Fibroblast of mammary gland (primary cell): Measurements from ENCODE around the gene ELK1.

Experiments used
- DNase-seq: peaks from one replicate; pipeline ENCODE4 v3.0.0-alpha.2; 2010; ENCODE audit warnings: low read depth
- H3K4me3 ChIP-seq: 2 replicates; pipeline ENCODE4 v1.5.1; 2011; ENCODE audit warnings: low read depth, mild to moderate bottlenecking, low read length, moderate library complexity; ENCODE audit not compliant: control insufficient read depth
- CTCF ChIP-seq: conservative IDR thresholded peaks from 2 replicates; pipeline ENCODE4 v1.5.1; 2011; ENCODE audit warnings: low read depth, low read length, inconsistent platforms; ENCODE audit not compliant: control insufficient read depth, insufficient read depth

The ELK1 gene

GRCh38 chrX:47621851-47622250, 28.5 kb downstream of the ELK1 start:
- DNase-seq = no peak
- no peak overlapping the region for H3K4me3 ChIP-seq
- TF ChIP-seq CTCF = no peak

- no peak for TF ChIP-seq CTCF
- no peak overlapping the region for H3K4me3 ChIP-seq
- DNase-seq = no peak
Measured at GRCh38 chrX:47620303-47620685, 30.1 kb downstream of the ELK1 start.

GRCh38 chrX:47619486-47620302, 30.7 kb downstream of the ELK1 start, which contains the start of gene SYN1:
TSS of gene SYN1 (minus strand) at chrX:47619857. CDS start at chrX:47619728, 129 bp downstream.
- H3K4me3 ChIP-seq = peak within 1 kb of the TSS; percentile 28
- no peak for TF ChIP-seq CTCF
- DNase-seq = peak; percentile 72

GRCh38 chrX:47618923-47619485, 31.4 kb downstream of the ELK1 start:
- no peak for DNase-seq
- no peak for TF ChIP-seq CTCF
- H3K4me3 ChIP-seq = no peak overlapping the region

GRCh38 chrX:47614618-47615017, 35.7 kb downstream of the ELK1 start:
- DNase-seq = no peak
- no peak for TF ChIP-seq CTCF
- no peak overlapping the region for H3K4me3 ChIP-seq

GRCh38 chrX:47613082-47613481, 37.3 kb downstream of the ELK1 start:
- no peak overlapping the region for H3K4me3 ChIP-seq
- no peak for TF ChIP-seq CTCF
- DNase-seq = no peak
